Activated naive CD4-positive, alpha-beta T cell treated with anti-CD3 and anti-CD28 coated beads, Interleukin-2, amount 10 ng/mL, durations not matched to agents 7 days and 5 days (primary cell): Measurements from ENCODE around the gene RANBP1.
A peak's percentile ranks its signal among the peaks of the same experiment; 100 is the strongest.

Experiments used
- CTCF ChIA-PET: fragments of 350-600 bp; sonication (Branson Sonifier 250); formaldehyde crosslinking; loops from one replicate; lab custom pipeline; 2021; ENCODE audit warnings: antibody characterized with exemption; lab: Charles Lee
- DNase-seq: peaks from one replicate; pipeline ENCODE4 v3.0.0-alpha.2; 2020
- H3K27ac Mint-ChIP-seq: one replicate; pipeline ENCODE4 v1.8.0; 2021; ENCODE audit warnings: mild to moderate bottlenecking, moderate library complexity, mixed read lengths
- H3K27me3 Mint-ChIP-seq: one replicate; pipeline ENCODE4 v1.8.0; 2021; ENCODE audit warnings: mild to moderate bottlenecking, mixed read lengths
- H3K36me3 Mint-ChIP-seq: one replicate; pipeline ENCODE4 v1.8.0; 2021; ENCODE audit warnings: mixed read lengths
- H3K4me1 Mint-ChIP-seq: one replicate; pipeline ENCODE4 v1.8.0; 2021; ENCODE audit warnings: mixed read lengths
- H3K4me3 Mint-ChIP-seq: one replicate; pipeline ENCODE4 v1.8.0; 2021; ENCODE audit warnings: mild to moderate bottlenecking, moderate library complexity, mixed read lengths
- H3K9me3 Mint-ChIP-seq: one replicate; pipeline ENCODE4 v1.8.0; 2021; ENCODE audit warnings: mixed read lengths

RANBP1 gene

GRCh38 chr22:20084547-20085413 lies 31.1 kb upstream of the RANBP1 start:
- Mint-ChIP-seq H3K9me3 (no peaks in the 10 kb centered on the region), H3K4me3 (no peak overlapping the region), H3K27me3 (no peaks in the 10 kb centered on the region), H3K27ac (peak overlapping the region; percentile 31), H3K4me1 (peaks cover 42% of the 10 kb centered on the region), H3K36me3 (peaks cover 50% of the 10 kb centered on the region)
- peak; percentile 48 for DNase-seq
- CTCF ChIA-PET = no interaction called here

DNA sequence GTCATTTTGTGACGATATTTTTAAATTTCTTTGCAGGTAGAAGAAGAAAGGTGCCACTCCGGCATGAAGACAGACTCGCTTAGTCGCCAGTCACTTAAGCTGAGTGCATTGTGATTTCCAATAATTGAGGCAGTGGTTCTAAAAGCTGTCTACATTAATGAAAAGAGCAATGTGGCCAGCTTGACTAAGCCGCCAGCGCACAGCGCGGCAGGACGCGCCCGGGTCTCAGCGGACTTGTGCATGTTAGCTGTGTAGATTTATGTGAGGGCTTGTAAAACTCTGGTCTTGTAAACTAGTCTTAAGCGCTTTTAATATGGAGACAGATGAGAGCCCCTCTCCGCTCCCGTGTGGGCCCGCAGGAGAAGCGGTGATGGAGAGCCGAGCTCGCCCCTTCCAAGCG lies 30.3 kb upstream of the RANBP1 start:
- CTCF ChIA-PET = interaction anchor here (1.4 kb wide), 1 partner anchor 115 kb away, joined by 5 read pairs; no protein-coding TSS in a partner anchor
- Mint-ChIP-seq H3K9me3 (no peaks in the 10 kb centered on the region), H3K27ac (no peak overlapping the region), H3K4me3 (no peak overlapping the region), H3K27me3 (no peaks in the 10 kb centered on the region), H3K4me1 (peaks cover 40% of the 10 kb centered on the region), H3K36me3 (peaks cover 55% of the 10 kb centered on the region)
- DNase-seq = no peak

DNA sequence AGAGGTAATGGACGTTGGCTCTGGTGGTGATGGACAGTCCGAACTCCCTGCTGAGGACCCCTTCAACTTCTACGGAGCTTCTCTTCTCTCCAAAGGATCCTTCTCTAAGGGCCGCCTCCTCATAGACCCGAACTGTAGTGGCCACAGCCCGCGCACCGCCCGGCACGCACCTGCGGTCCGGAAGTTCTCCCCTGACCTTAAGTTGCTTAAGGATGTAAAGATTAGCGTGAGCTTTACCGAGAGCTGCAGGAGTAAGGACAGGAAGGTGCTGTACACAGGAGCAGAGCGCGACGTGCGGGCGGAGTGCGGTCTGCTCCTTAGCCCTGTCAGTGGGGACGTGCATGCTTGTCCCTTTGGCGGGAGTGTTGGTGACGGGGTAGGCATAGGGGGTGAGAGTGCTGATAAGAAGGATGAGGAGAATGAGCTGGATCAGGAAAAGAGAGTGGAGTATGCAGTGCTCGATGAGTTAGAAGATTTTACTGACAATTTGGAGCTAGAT lies 29.8 kb upstream of the RANBP1 start:
- no peak for DNase-seq
- peaks cover 35% of the 10 kb centered on the region for H3K4me1 Mint-ChIP-seq
- H3K27ac Mint-ChIP-seq = no peak overlapping the region
- no peaks in the 10 kb centered on the region for H3K27me3 Mint-ChIP-seq
- peaks cover 57% of the 10 kb centered on the region for H3K36me3 Mint-ChIP-seq
- no peaks in the 10 kb centered on the region for H3K9me3 Mint-ChIP-seq
- H3K4me3 Mint-ChIP-seq = no peak overlapping the region
- CTCF ChIA-PET = interaction anchor here (1.4 kb wide), 1 partner anchor 115 kb away, joined by 5 read pairs; no protein-coding TSS in a partner anchor

DNA sequence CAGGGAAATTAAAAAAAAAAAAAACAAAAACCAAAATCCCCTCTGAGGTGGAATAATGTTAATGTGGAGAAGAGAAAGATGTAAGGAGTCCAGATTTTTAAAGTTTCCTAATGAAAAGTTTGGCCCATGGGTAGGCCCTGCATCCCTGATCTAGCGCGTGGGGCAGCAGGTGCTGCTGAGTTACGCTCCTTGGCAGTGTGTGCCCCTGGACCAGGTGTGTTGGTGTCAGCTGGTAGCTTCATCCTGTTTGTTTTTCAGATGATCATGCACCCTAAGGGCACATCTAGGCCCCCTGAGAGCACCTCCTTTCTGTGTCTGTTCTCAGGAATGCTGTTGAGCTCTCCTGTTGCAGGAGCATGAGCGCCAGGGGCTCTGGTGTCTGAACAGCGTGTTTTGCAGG lies 29.1 kb upstream of the RANBP1 start:
- CTCF ChIA-PET = interaction anchor here (1.4 kb wide), 1 partner anchor 116 kb away, joined by 5 read pairs; no protein-coding TSS in a partner anchor
- Mint-ChIP-seq H3K9me3 (no peaks in the 10 kb centered on the region), H3K4me1 (peaks cover 29% of the 10 kb centered on the region), H3K4me3 (no peak overlapping the region), H3K36me3 (peaks cover 58% of the 10 kb centered on the region), H3K27ac (no peak overlapping the region), H3K27me3 (no peaks in the 10 kb centered on the region)
- DNase-seq = no peak

DNA sequence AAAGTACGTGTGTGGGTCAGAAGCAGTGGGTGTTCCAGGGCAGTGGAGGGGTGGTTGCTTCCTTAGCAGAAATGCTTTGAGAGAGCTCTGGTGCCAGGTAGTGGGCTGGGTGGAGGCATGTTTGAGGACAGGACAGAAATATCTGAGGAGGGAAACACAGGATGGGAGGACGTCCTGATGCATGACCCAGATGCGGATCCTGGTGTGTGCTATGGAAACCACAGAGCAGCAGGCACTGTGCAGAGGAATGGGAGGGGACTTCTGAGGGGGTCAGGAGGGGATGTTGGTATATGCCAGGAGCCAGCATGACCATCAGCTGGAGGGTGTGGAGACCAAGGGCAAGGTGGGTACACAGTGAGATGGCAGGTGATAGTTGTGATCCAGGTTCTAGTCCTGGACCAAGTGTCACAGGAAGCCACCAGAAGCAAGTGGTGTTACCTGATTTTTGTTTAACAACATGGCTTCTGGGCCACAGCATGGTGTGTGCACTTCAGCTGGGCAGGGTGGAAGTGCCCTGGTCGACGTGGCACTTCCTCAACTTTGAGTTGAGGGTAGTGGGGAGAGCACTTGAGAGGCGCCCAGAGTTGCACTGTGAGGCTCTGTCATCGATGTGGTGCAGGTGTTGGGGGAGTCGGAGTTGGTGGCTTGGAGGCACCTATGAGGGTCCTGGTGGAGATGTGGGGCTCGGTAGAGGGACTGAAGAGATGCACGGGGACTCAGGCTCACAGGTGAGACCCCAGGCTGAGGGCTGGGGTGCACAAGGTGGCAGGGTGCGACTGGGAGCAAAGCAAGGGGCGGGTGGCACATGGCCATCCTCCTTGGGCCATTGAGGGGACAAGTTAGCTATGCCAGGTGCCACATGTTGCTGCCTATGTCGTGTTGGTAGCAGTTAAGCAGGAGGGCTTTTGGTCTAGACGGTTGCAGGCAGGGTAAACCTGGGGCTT lies 28.3 kb upstream of the RANBP1 start:
- CTCF ChIA-PET = no interaction called here
- peaks cover 24% of the 10 kb centered on the region for H3K4me1 Mint-ChIP-seq
- DNase-seq = no peak
- H3K27me3 Mint-ChIP-seq = no peaks in the 10 kb centered on the region
- H3K4me3 Mint-ChIP-seq = no peak overlapping the region
- H3K36me3 Mint-ChIP-seq = peaks cover 64% of the 10 kb centered on the region
- H3K9me3 Mint-ChIP-seq = no peaks in the 10 kb centered on the region
- H3K27ac Mint-ChIP-seq = no peak overlapping the region

- Mint-ChIP-seq H3K4me1 (peaks cover 17% of the 10 kb centered on the region), H3K9me3 (no peaks in the 10 kb centered on the region), H3K36me3 (peaks cover 61% of the 10 kb centered on the region), H3K4me3 (no peak overlapping the region), H3K27me3 (no peaks in the 10 kb centered on the region), H3K27ac (no peak overlapping the region)
- CTCF ChIA-PET = no interaction called here
- no peak for DNase-seq
These were observed 27.6 kb upstream of the RANBP1 start for GRCh38 chr22:20088263-20088648.

- peaks cover 9% of the 10 kb centered on the region for H3K4me1 Mint-ChIP-seq
- no peak overlapping the region for H3K4me3 Mint-ChIP-seq
- H3K27me3 Mint-ChIP-seq = no peaks in the 10 kb centered on the region
- no peaks in the 10 kb centered on the region for H3K9me3 Mint-ChIP-seq
- CTCF ChIA-PET = no interaction called here
- H3K36me3 Mint-ChIP-seq = peaks cover 73% of the 10 kb centered on the region
- no peak overlapping the region for H3K27ac Mint-ChIP-seq
- no peak for DNase-seq
These were observed 26.5 kb upstream of the RANBP1 start for GRCh38 chr22:20089226-20089976.

DNA sequence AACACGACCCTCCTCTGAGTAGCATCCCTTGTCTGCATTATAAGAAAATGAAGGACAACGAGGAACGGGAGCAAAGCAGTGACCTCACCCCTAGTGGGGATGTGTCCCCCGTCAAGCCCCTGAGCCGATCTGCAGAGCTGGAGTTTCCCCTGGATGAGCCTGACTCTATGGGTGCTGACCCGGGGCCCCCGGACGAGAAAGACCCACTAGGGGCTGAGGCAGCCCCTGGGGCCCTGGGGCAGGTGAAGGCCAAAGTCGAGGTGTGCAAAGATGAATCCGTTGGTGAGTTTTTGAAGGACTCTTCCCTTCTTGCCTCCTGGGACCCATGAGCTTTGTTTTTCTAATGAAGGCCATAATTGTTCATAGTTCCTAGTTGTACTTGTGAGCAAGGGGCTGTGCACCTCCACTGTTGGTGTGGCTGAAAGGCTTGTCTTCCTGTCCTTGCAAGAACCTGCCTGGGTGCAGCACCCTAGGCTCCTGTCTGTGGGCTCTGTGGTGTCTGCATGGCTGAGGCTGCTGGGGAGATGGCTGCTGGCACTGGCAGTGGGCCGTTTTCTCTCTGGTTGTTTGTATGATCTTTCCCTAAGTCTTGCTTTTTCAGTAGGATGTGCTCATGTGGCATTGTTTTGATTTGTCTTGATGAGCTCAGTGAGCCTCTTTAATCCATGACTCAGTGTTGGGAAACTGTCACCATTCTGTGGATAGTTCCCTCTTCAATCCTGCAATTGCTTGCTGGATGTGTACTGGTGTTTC lies 25.8 kb upstream of the RANBP1 start:
- Mint-ChIP-seq H3K36me3 (peaks cover 78% of the 10 kb centered on the region), H3K27me3 (no peaks in the 10 kb centered on the region), H3K27ac (no peak overlapping the region), H3K4me1 (peaks cover 7% of the 10 kb centered on the region), H3K9me3 (no peaks in the 10 kb centered on the region), H3K4me3 (no peak overlapping the region)
- CTCF ChIA-PET = no interaction called here
- no peak for DNase-seq

GRCh38 chr22:20090730-20091240 lies 25.1 kb upstream of the RANBP1 start:
- no peak overlapping the region for H3K27ac Mint-ChIP-seq
- no peaks in the 10 kb centered on the region for H3K9me3 Mint-ChIP-seq
- peaks cover 80% of the 10 kb centered on the region for H3K36me3 Mint-ChIP-seq
- H3K4me1 Mint-ChIP-seq = peaks cover 11% of the 10 kb centered on the region
- no peak overlapping the region for H3K4me3 Mint-ChIP-seq
- DNase-seq = no peak
- no peaks in the 10 kb centered on the region for H3K27me3 Mint-ChIP-seq
- CTCF ChIA-PET = no interaction called here

GRCh38 chr22:20091690-20092476 lies 24.0 kb upstream of the RANBP1 start:
- Mint-ChIP-seq H3K36me3 (peaks cover 80% of the 10 kb centered on the region), H3K27me3 (no peaks in the 10 kb centered on the region), H3K4me1 (peaks cover 11% of the 10 kb centered on the region), H3K9me3 (peaks cover 3% of the 10 kb centered on the region), H3K27ac (peak overlapping the region; percentile 28), H3K4me3 (no peak overlapping the region)
- CTCF ChIA-PET = no interaction called here
- no peak for DNase-seq

DNA sequence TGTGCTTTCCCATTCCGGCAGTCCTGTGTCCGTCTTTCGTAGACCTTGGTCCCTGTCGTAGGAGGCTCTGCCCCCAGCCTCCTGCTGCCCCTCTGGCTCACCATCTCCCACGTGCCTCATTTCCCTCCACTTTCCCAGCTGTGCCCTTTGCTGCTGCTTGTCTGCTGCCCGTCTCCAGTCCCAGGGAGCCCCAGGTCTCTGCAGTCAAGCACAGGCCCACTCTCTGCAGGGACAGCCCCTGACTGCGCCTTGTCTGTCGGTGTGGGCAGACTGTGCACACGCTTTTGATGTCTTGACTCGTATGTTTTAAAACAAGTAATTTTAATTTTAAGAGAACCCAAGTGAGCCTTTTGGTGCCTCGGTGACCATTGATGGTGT lies 23.4 kb upstream of the RANBP1 start:
- peaks cover 80% of the 10 kb centered on the region for H3K36me3 Mint-ChIP-seq
- no peak overlapping the region for H3K4me3 Mint-ChIP-seq
- peaks cover 13% of the 10 kb centered on the region for H3K4me1 Mint-ChIP-seq
- peaks cover 3% of the 10 kb centered on the region for H3K9me3 Mint-ChIP-seq
- DNase-seq = no peak
- no peaks in the 10 kb centered on the region for H3K27me3 Mint-ChIP-seq
- CTCF ChIA-PET = no interaction called here
- H3K27ac Mint-ChIP-seq = no peak overlapping the region

DNA sequence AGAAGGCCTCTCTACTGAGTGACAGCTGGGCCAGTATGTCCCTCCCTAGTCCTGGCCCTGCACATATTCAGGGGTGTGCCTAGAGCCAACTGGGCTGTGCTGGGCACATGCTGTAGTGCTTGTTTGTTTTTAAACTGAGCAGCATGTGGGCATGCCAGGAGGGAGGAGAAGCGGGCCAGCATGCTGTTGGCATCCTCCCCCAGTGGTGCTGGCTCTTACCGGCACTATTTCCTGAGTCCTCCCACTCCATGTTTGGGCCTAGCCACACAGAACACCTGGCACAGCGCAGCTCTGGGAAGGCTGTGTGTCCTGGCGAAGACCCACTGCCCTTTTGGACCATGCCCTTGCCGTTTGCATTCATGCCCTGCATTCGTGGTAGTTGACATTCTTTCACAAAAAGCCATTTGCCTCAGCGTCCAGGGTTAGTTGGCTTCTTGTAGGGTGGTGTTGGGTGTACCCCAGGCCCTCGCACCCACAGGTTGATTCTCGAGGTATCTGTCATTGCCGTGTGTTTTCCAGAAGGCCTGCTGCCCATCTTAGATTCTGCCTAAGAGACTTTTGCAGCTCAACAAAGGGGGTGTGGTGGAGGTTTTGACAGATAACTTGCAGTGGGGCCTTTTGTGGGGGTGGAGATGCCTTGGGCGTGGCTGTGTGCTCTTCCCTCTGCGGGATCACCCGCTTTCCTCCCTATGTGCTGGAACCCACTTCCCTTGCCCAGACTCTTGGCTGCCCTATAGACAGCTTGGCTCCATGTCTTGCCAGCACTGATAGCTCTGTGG lies 22.3 kb upstream of the RANBP1 start:
- Mint-ChIP-seq H3K27ac (no peak overlapping the region), H3K36me3 (peaks cover 83% of the 10 kb centered on the region), H3K9me3 (peaks cover 3% of the 10 kb centered on the region), H3K4me3 (no peak overlapping the region), H3K27me3 (no peaks in the 10 kb centered on the region), H3K4me1 (peaks cover 19% of the 10 kb centered on the region)
- DNase-seq = no peak
- CTCF ChIA-PET = interaction anchor here (1.4 kb wide), 1 partner anchor 140 kb away, joined by 3 read pairs; no protein-coding TSS in a partner anchor
